Measurements from ENCODE around the gene MOB3B.

MOB3B gene

GRCh38 chr9:27279611-27280010 is 250.0 kb downstream of the MOB3B start:
- DNase-seq (ENCODE audit: low read depth in 2 of 2) = no peak

- no peak for DNase-seq (ENCODE audit: low read depth in 2 of 2)
These were observed 251.2 kb downstream of the MOB3B start for GRCh38 chr9:27278374-27278773.

DNA sequence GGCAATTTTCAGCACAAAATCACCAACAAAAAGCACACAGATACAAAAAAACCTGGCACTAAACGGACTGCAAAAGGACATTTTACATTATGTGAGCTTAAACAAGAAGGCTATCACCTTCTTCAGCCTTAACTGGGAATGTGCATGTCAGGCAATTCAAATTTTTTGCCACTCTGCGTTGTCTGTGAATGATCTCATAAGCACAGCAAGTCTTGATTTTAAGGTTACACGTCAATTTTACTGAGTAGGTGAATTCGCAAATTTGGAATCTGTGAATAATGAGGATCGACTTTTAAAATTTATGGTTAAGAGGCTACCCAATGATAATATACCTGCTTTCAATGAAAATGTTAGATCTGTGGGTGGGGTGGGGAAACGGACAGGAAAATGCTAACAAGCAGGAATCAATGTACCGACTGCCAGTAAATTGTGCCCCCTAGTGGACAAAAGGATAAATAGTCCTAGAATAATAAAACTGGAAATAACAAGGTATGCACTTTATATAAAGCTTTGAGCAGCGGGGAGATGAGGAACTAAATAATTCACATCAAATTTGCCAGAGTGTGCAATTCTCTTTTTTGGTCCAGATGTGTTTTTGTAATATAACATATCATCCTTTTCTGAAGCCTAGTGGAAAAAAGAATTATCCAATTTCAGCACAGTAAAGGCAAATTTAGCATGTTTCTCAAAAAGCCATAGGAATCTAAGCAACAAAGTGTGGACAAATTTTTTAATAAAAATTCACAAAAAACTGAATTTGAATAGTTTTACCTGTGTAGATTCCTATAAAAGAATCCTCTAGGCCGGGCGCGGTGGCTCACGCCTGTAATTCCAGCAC is 253.2 kb downstream of the MOB3B start:
- no peak for DNase-seq (ENCODE audit: low read depth in 2 of 2)
